K562 (cell line): ENCODE results near the gene ACE. TPM values are rescaled to one million over a fixed set of nuclear protein-coding genes. Genes with fewer than 3 reads are reported as not detected.

ENCODE experiments used
- BRD4 ChIP-seq: fragments of 200-600 bp; sonication (generic); IDR thresholded peaks from 2 replicates; pipeline ENCODE4 v1.6.1; 2017; ENCODE audit warnings: inconsistent platforms
- CBX3 ChIP-seq, 2 experiments: IDR thresholded peaks; 1 replicate in 1 of 2; 2 replicates in 1 of 2; pipeline ENCODE4 v1.6.1; 2012; ENCODE audit warnings: inconsistent platforms in 2 of 2, low read length in 2 of 2, borderline replicate concordance in 1 of 2, control low read depth in 1 of 2
- CGGBP1 ChIP-seq: fragments of 250-450 bp; sonication (Bioruptor Pico); IDR thresholded peaks from 2 replicates; pipeline ENCODE4 v1.9.0; 2021; ENCODE audit warnings: mild to moderate bottlenecking
- EHMT2 ChIP-seq: fragments of 450-650 bp; IDR thresholded peaks from 2 replicates; pipeline ENCODE4 v1.6.1; 2018; ENCODE audit warnings: antibody characterized with exemption
- GABPB1 ChIP-seq: sonication (generic); formaldehyde crosslinking; IDR thresholded peaks from 2 replicates; pipeline ENCODE4 v1.8.0; 2022; ENCODE audit warnings: mild to moderate bottlenecking, missing genetic modification reagents
- HEY1 ChIP-seq: fragments of 250-450 bp; sonication (Bioruptor Pico); IDR thresholded peaks from 2 replicates; pipeline ENCODE4 v1.5.0; 2020; ENCODE audit warnings: mild to moderate bottlenecking, moderate library complexity, borderline replicate concordance
- NR4A1 ChIP-seq, 2 experiments: fragments of 250-450 bp in 1 of 2; fragments of 450-650 bp in 1 of 2; sonication (Bioruptor Pico) in 1 of 2; IDR thresholded peaks; 2 replicates each; pipeline versions ENCODE4 v1.4.0 to v1.6.1; 2016 to 2020; ENCODE audit warnings: mild to moderate bottlenecking in 2 of 2, missing compliant biosample characterization in 1 of 2, missing genetic modification characterization in 1 of 2, moderate library complexity in 1 of 2
- NUFIP1 ChIP-seq: fragments of 450-650 bp; IDR thresholded peaks from 2 replicates; pipeline ENCODE4 v1.6.1; 2018; ENCODE audit not compliant: partially characterized antibody
- PURB ChIP-seq: sonication (generic); formaldehyde crosslinking; IDR thresholded peaks from 2 replicates; pipeline ENCODE4 v1.9.0; 2021; ENCODE audit warnings: low read depth, mild to moderate bottlenecking, missing genetic modification reagents
- RERE ChIP-seq: sonication (generic); formaldehyde crosslinking; IDR thresholded peaks from 2 replicates; pipeline ENCODE4 v1.8.0; 2023; ENCODE audit warnings: missing genetic modification reagents, mild to moderate bottlenecking, borderline replicate concordance
- SRSF1 ChIP-seq: fragments of 200-400 bp; formaldehyde crosslinking; IDR thresholded peaks from 2 replicates; pipeline ENCODE4 v1.6.1; 2017; ENCODE audit warnings: mild to moderate bottlenecking, low read depth, low read length, moderate library complexity
- TAL1 ChIP-seq: fragments of 450-650 bp; IDR thresholded peaks from 2 replicates; pipeline ENCODE4 v1.6.1; 2016; ENCODE audit warnings: mild to moderate bottlenecking
- TCFL5 ChIP-seq: fragments of 250-450 bp; sonication (Bioruptor Pico); conservative IDR thresholded peaks from 2 replicates; pipeline ENCODE4 v1.6.1; 2021; ENCODE audit warnings: mild to moderate bottlenecking, moderate library complexity, matching md5 sums
- TFE3 ChIP-seq: fragments of 450-650 bp; formaldehyde crosslinking; IDR thresholded peaks from 2 replicates; pipeline ENCODE4 v1.4.0; 2020; ENCODE audit warnings: mild to moderate bottlenecking, mixed read lengths
- VEZF1 ChIP-seq: fragments of 200-800 bp; sonication (Bioruptor generic); IDR thresholded peaks from 2 replicates; pipeline ENCODE4 v1.6.1; 2017; ENCODE audit warnings: missing genetic modification characterization, missing compliant biosample characterization
- ZFX ChIP-seq: sonication (generic); formaldehyde crosslinking; IDR thresholded peaks from 2 replicates; pipeline ENCODE4 v1.8.0; 2022; ENCODE audit warnings: mild to moderate bottlenecking, missing genetic modification reagents, moderate library complexity
- ZNF212 ChIP-seq: fragments of 450-650 bp; formaldehyde crosslinking; IDR thresholded peaks from 2 replicates; pipeline ENCODE4 v1.4.0; 2020; ENCODE audit warnings: mild to moderate bottlenecking
- ZNF41 ChIP-seq: fragments of 250-450 bp; sonication (Bioruptor Pico); conservative IDR thresholded peaks from 2 replicates; pipeline ENCODE4 v1.4.0; 2020; ENCODE audit warnings: mild to moderate bottlenecking
- ZNF707 ChIP-seq: fragments of 250-450 bp; sonication (Bioruptor Pico); conservative IDR thresholded peaks from 2 replicates; pipeline ENCODE4 v1.8.0; 2022; ENCODE audit warnings: inconsistent platforms, mild to moderate bottlenecking, moderate library complexity
- polyA plus RNA-seq, 8 experiments: library from polyadenylated mRNA; depleted of rRNA in 4 of 8; stranded (reverse) in 5 of 8; unstranded in 3 of 8; fragments of >200 nt; fragmentation: Nextera tagmentation in 2 of 8; fragmentation: Illumina TruSeq in 1 of 8; extraction: Ambion mirVana in 2 of 8; extraction: Trizol in 1 of 8; gene quantifications; 2 replicates each; pipeline versions ENCODE4 v1.2.1 to v1.2.3, GENCODE V29; 2011 to 2014; ENCODE audit warnings: inconsistent platforms in 1 of 8, missing spikeins in 1 of 8
- total RNA-seq, 7 experiments: library from RNA; depleted of rRNA in 6 of 7; stranded (reverse); fragments of >200 nt in 6 of 7; fragmentation: Illumina TruSeq in 2 of 7; extraction: Trizol in 2 of 7; gene quantifications; 2 replicates each; pipeline versions ENCODE4 v1.2.1 to v1.2.3, GENCODE V29; 2011 to 2021; ENCODE audit warnings: low replicate concordance in 1 of 7

The ACE gene
- total and polyA plus RNA-seq, 9 of the 15 experiments (the other 6 are each of a cell fraction or from before 2014, with no cell fraction given), result 0.07 to 2.5 (median 0.47) TPM; not detected in 1

GRCh38 chr17:63437287-63438091, 39.4 kb upstream of the ACE start (continued):
- TF ChIP-seq VEZF1 (0 out of 2 replicates have a peak, but pooled peaks have one; percentile 17), NUFIP1 (no peak), NR4A1 (CRISPR knock-in tag; IDR thresholded peaks at IDR 0.05) (no peak), NR4A1 (tag; IDR thresholded peaks at IDR 0.05) (no peak), ZNF41 (CRISPR knock-in tag) (no peak), ZNF707 (CRISPR knock-in tag) (no peak), ZFX (CRISPR knock-in tag) (peak; percentile 75), CGGBP1 (CRISPR knock-in tag) (no peak), HEY1 (CRISPR knock-in tag) (no peak), RERE (CRISPR knock-in tag) (no peak), TAL1 (no peak), TFE3 (CRISPR knock-in tag) (no peak), BRD4 (no peak), EHMT2 (no peak), SRSF1 (no peak), GABPB1 (CRISPR knock-in tag) (no peak), TCFL5 (no peak), CBX3 (IDR thresholded peaks at IDR 0.05; ENCODE audit: borderline replicate concordance in 1 of 2, low read length in 2 of 2) (no peak), PURB (CRISPR knock-in tag) (no peak), ZNF212 (CRISPR knock-in tag) (no peak)
